Sigmoid colon (tissue), 4 donors: ENCODE data around the gene TENM4.

Experiments used
- CTCF ChIP-seq, 4 experiments: fragments of 450-650 bp in 3 of 4; fragments of 200-600 bp in 1 of 4; IDR thresholded peaks; one replicate each; pipeline ENCODE4 v1.5.1; 2016 to 2019; ENCODE audit warnings: antibody characterized with exemption in 4 of 4, mild to moderate bottlenecking in 3 of 4, moderate library complexity in 2 of 4
- EP300 ChIP-seq, 4 donors: sonication (generic); formaldehyde crosslinking; IDR thresholded peaks; one replicate each; pipeline ENCODE4 v1.6.1; 2017; ENCODE audit warnings: antibody characterized with exemption in 4 of 4
- POLR2A ChIP-seq, 2 donors: fragments of 450-650 bp; IDR thresholded peaks; one replicate each; pipeline ENCODE4 v1.6.1; 2016; ENCODE audit warnings: antibody characterized with exemption in 2 of 2, mild to moderate bottlenecking in 2 of 2, moderate library complexity in 2 of 2
- POLR2AphosphoS5 ChIP-seq, 4 donors: sonication (generic); formaldehyde crosslinking; IDR thresholded peaks; one replicate each; pipeline ENCODE4 v1.6.1; 2017; ENCODE audit warnings: antibody characterized with exemption in 4 of 4

- TF ChIP-seq CTCF (IDR thresholded peaks at IDR 0.05) (no peak), POLR2A (IDR thresholded peaks at IDR 0.05) (no peak), EP300 (IDR thresholded peaks at IDR 0.05) (no peak), POLR2AphosphoS5 (IDR thresholded peaks at IDR 0.05) (no peak)
Observed at GRCh38 chr11:79097246-79097875, 343.5 kb downstream of the TENM4 start.
